ENCODE measurements around the gene ADCY1.

Gene ADCY1

DNA sequence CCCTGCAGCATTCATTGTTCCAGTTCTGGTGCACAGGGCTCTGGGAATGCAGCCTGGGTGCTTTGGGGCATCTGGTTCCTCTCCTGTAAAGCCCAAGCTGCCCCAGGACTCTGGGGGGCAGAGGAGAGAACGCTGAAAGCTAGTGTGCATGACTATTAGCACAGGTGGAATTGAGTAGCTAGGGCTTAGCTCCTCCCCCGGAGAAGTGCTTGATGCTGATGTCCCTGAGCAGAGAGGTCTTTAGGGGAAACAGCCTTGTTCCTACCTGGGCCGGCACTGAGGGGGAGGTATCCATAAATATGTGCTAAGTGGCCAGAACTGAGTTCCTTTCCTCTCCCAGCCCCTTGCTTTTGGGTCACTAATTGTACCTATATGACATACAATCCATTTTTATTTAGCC is 3.9 kb downstream of the ADCY1 start:
- H3K4me2 ChIP-seq (ENCODE audit: low read depth, low read length): no peak overlapping the region
- H3F3A ChIP-seq (ENCODE audit: insufficient read depth, low read length): no peaks in the 10 kb centered on the region
- no peaks in the 10 kb centered on the region for H4K20me1 ChIP-seq (ENCODE audit: insufficient read depth, low read length)
- no peaks in the 10 kb centered on the region for H3K9me2 ChIP-seq (replicated peaks; ENCODE audit: insufficient read depth, low read length)
- H3K79me2 ChIP-seq (ENCODE audit: low read length): peaks cover 13% of the 10 kb centered on the region
- H3K36me3 ChIP-seq (replicated peaks; ENCODE audit: insufficient read depth, low read length): no peaks in the 10 kb centered on the region
- no peak overlapping the region for H3K4me3 ChIP-seq (ENCODE audit: low read length)
- no peaks in the 10 kb centered on the region for H3K27me3 ChIP-seq (replicated peaks; ENCODE audit: insufficient read depth, low read length)
- H3K4me1 ChIP-seq (ENCODE audit: low read length): peaks cover 8% of the 10 kb centered on the region; the same call in 1 of the 2 replicates
- H3K27ac ChIP-seq (ENCODE audit: low read length): no peak overlapping the region
- DNase-seq: no peak
- H3K9ac ChIP-seq (ENCODE audit: low read length): no peak overlapping the region
- H3K9me3 ChIP-seq (replicated peaks; ENCODE audit: insufficient read depth, low read length): no peaks in the 10 kb centered on the region
- no peak overlapping the region for H2AFZ ChIP-seq (ENCODE audit: low read length)
- TF ChIP-seq, protein P1, sequence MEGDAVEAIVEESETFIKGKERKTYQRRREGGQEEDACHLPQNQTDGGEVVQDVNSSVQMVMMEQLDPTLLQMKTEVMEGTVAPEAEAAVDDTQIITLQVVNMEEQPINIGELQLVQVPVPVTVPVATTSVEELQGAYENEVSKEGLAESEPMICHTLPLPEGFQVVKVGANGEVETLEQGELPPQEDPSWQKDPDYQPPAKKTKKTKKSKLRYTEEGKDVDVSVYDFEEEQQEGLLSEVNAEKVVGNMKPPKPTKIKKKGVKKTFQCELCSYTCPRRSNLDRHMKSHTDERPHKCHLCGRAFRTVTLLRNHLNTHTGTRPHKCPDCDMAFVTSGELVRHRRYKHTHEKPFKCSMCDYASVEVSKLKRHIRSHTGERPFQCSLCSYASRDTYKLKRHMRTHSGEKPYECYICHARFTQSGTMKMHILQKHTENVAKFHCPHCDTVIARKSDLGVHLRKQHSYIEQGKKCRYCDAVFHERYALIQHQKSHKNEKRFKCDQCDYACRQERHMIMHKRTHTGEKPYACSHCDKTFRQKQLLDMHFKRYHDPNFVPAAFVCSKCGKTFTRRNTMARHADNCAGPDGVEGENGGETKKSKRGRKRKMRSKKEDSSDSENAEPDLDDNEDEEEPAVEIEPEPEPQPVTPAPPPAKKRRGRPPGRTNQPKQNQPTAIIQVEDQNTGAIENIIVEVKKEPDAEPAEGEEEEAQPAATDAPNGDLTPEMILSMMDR (IDR thresholded peaks at IDR 0.05; ENCODE audit: low read length): no peak
- TF ChIP-seq EZH2phosphoT487 (IDR thresholded peaks at IDR 0.05; ENCODE audit: low read length): no peak
- no peak for TF ChIP-seq EZH2 (optimal IDR thresholded peaks at IDR 0.05; ENCODE audit: low read depth, low read length)

DNA sequence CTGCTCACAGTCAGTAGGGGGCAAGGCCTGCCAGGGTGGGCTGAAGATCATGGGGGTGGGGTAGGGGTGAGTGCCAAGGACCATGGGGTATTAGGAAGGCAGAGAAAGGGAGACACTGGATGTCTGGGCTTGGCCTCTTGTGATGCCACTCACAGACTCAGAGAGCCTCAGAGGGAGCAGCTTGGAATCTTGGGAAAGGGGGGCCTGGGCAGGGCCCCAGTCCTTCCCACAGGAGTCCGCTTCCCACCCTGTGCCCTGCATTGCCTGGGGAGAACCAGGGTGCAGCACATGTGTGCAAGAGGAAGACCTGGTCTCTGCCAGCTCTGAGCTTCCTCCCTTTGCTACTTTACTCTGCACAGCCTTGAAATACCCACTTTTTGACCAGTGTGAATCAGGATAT is 4.3 kb downstream of the ADCY1 start:
- TF ChIP-seq, protein P1 (IDR thresholded peaks at IDR 0.05; ENCODE audit: low read length): no peak
- no peak for TF ChIP-seq EZH2phosphoT487 (IDR thresholded peaks at IDR 0.05; ENCODE audit: low read length)
- no peak for DNase-seq

DNA sequence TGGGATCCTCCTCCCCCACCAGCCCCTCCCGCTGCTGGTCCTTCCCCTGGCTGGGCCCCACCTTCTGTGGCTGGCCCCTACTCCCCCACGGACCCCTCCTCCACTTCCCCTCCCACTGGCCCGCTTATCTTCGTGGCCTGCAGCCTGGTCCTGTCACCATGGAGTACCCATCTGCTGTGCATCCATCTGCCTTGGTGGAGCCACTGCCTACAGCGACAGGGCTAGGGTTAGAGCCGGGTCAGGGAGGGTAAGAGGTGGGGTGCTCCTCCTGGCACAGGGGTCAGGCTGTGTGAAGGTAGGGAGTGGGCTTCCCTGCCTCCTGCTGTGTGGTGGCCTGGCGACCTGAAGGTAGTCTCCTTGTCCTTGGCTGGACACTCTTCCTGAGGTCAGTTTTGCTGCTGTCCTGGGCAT is 5.2 kb downstream of the ADCY1 start:
- Histone ChIP-seq H3K9me2 (replicated peaks; ENCODE audit: insufficient read depth, low read length) (no peaks in the 10 kb centered on the region), H3K9ac (ENCODE audit: low read length) (no peak overlapping the region), H3K79me2 (ENCODE audit: low read length) (peaks cover 13% of the 10 kb centered on the region), H4K20me1 (ENCODE audit: insufficient read depth, low read length) (no peaks in the 10 kb centered on the region), H3K4me1 (ENCODE audit: low read length) (peaks cover 8% of the 10 kb centered on the region; the same call in 1 of the 2 replicates), H3K9me3 (replicated peaks; ENCODE audit: insufficient read depth, low read length) (no peaks in the 10 kb centered on the region), H3K4me3 (ENCODE audit: low read length) (no peak overlapping the region), H3K4me2 (ENCODE audit: low read depth, low read length) (no peak overlapping the region), H3K36me3 (replicated peaks; ENCODE audit: insufficient read depth, low read length) (no peaks in the 10 kb centered on the region), H3F3A (ENCODE audit: insufficient read depth, low read length) (no peaks in the 10 kb centered on the region), H2AFZ (ENCODE audit: low read length) (no peak overlapping the region), H3K27ac (ENCODE audit: low read length) (no peak overlapping the region), H3K27me3 (replicated peaks; ENCODE audit: insufficient read depth, low read length) (no peaks in the 10 kb centered on the region)
- TF ChIP-seq EZH2phosphoT487 (IDR thresholded peaks at IDR 0.05; ENCODE audit: low read length) (no peak), EZH2 (optimal IDR thresholded peaks at IDR 0.05; ENCODE audit: low read depth, low read length) (no peak)
- DNase-seq: no peak

More for the DNA sequence above, 4.3 kb downstream of the ADCY1 start:
- Histone ChIP-seq H3K27ac (ENCODE audit: low read length) (no peak overlapping the region), H3K36me3 (replicated peaks; ENCODE audit: insufficient read depth, low read length) (no peaks in the 10 kb centered on the region), H3K4me1 (ENCODE audit: low read length) (peaks cover 8% of the 10 kb centered on the region; the same call in 1 of the 2 replicates), H3F3A (ENCODE audit: insufficient read depth, low read length) (no peaks in the 10 kb centered on the region), H3K4me2 (ENCODE audit: low read depth, low read length) (no peak overlapping the region), H3K9me2 (replicated peaks; ENCODE audit: insufficient read depth, low read length) (no peaks in the 10 kb centered on the region), H3K9me3 (replicated peaks; ENCODE audit: insufficient read depth, low read length) (no peaks in the 10 kb centered on the region), H3K4me3 (ENCODE audit: low read length) (no peak overlapping the region), H2AFZ (ENCODE audit: low read length) (no peak overlapping the region), H3K27me3 (replicated peaks; ENCODE audit: insufficient read depth, low read length) (no peaks in the 10 kb centered on the region), H4K20me1 (ENCODE audit: insufficient read depth, low read length) (no peaks in the 10 kb centered on the region), H3K79me2 (ENCODE audit: low read length) (peaks cover 13% of the 10 kb centered on the region), H3K9ac (ENCODE audit: low read length) (no peak overlapping the region)

DNA sequence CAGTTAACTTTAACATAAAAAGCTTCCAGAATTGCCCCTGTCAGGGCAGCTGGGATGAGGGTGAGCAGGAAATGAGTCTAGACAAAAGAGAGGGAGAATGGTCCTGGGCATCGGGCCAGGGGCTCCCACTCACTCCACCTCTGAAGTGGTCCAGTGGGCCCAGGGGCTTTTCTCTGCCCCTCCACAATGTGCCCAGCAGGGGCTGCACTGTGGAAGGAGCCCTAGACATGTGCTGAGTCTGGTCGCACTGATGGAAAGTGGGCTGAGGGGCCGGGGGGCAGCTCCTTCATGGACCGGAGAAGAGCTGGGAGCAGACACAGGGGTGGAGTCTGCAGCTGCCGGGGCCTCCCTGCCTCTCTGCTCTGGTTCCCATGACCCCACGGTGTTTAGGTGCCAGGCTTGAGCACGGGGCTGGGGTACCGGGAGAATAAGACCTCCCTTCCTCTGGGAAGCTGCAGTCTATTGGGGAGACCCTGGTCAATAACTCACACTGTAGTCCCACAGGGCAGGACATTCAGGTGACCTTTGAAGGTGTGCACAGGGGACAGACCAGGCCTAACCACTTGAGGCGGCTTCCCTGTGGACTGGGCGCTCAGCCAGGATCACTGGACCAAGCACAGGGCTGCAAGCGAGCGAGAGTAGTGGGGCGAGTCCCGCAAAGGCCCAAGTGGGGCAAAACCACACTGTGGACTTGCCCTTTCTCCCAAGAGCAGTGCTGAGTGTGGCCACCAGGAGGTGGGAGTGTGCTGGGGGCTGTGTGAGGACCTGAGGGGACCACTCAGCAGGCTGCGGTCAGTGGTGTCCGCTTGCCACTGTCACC is 6.1 kb downstream of the ADCY1 start:
- Histone ChIP-seq H2AFZ (ENCODE audit: low read length) (no peak overlapping the region), H3K36me3 (replicated peaks; ENCODE audit: insufficient read depth, low read length) (no peaks in the 10 kb centered on the region), H3K4me3 (ENCODE audit: low read length) (no peak overlapping the region), H3K9me2 (replicated peaks; ENCODE audit: insufficient read depth, low read length) (no peaks in the 10 kb centered on the region), H3F3A (ENCODE audit: insufficient read depth, low read length) (no peaks in the 10 kb centered on the region), H3K27me3 (replicated peaks; ENCODE audit: insufficient read depth, low read length) (no peaks in the 10 kb centered on the region), H3K27ac (ENCODE audit: low read length) (no peak overlapping the region), H3K4me2 (ENCODE audit: low read depth, low read length) (no peak overlapping the region), H3K9me3 (replicated peaks; ENCODE audit: insufficient read depth, low read length) (no peaks in the 10 kb centered on the region), H3K79me2 (ENCODE audit: low read length) (peaks cover 7% of the 10 kb centered on the region), H3K9ac (ENCODE audit: low read length) (no peak overlapping the region), H3K4me1 (ENCODE audit: low read length) (peaks cover 4% of the 10 kb centered on the region; the same call in 1 of the 2 replicates), H4K20me1 (ENCODE audit: insufficient read depth, low read length) (no peaks in the 10 kb centered on the region)
- TF ChIP-seq EZH2phosphoT487 (IDR thresholded peaks at IDR 0.05; ENCODE audit: low read length): no peak
- TF ChIP-seq, protein P1 (IDR thresholded peaks at IDR 0.05; ENCODE audit: low read length): peak; percentile 29
- no peak for DNase-seq
